SK-N-MC (cell line): Measurements from ENCODE around the gene COMMD9.

Experiments used
- EZH2 ChIP-seq: fragments of 200-600 bp; sonication (generic); IDR thresholded peaks from one replicate; pipeline ENCODE4 v1.6.1; 2017; ENCODE audit warnings: antibody characterized with exemption
- FOXP2 ChIP-seq: optimal IDR thresholded peaks from 2 replicates; pipeline ENCODE3; 2011; ENCODE audit warnings: mild to moderate bottlenecking, moderate library complexity; ENCODE audit not compliant: insufficient read depth; ENCODE audit errors: extremely low read length, control extremely low read depth
- POLR2AphosphoS5 ChIP-seq: IDR thresholded peaks from 2 replicates; pipeline ENCODE4 v1.6.1; 2012; ENCODE audit warnings: mild to moderate bottlenecking, low read depth, low read length, borderline replicate concordance

DNA sequence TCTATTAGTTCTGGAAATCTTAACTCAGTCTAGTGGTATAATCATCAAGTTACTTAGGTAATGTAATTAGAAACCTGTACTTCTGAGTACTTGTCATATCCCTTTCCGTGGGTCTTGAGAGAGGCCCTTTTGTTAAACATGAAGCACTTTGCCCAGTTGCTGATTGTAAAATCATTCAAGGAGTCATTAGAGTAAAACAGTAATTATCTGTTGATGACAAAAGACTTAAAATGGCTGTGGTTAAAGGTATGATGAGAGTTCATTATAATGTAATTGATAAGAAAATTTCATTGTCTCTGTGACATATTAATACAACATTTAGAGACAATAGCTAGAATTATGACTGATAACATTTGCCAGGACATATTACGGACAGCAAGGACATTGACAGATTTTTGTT lies 41.2 kb upstream of the COMMD9 start:
- no peak for TF ChIP-seq POLR2AphosphoS5
- no peak for TF ChIP-seq EZH2
- TF ChIP-seq FOXP2, result no peak
